Type B pancreatic cell (in vitro differentiated cells): ENCODE results near the gene ZNF831. TPM values are rescaled to one million over a fixed set of nuclear protein-coding genes. Genes with fewer than 3 reads are reported as not detected.
A peak's percentile ranks its signal among the peaks of the same experiment; 100 is the strongest.

Experiments used
- DNase-seq: peaks from one replicate; pipeline ENCODE4 v3.0.0; 2021; ENCODE audit warnings: mixed read lengths; ENCODE audit not compliant: unreplicated experiment; ENCODE audit errors: extremely low spot score
- H3K27ac Mint-ChIP-seq: 2 replicates; pipeline ENCODE4 v1.8.0; 2021; ENCODE audit warnings: mild to moderate bottlenecking, mixed read lengths
- H3K27me3 Mint-ChIP-seq: 2 replicates; pipeline ENCODE4 v1.8.0; 2021; ENCODE audit warnings: mixed read lengths
- H3K36me3 Mint-ChIP-seq: 2 replicates; pipeline ENCODE4 v1.8.0; 2021; ENCODE audit warnings: mixed read lengths
- H3K4me1 Mint-ChIP-seq: one replicate; pipeline ENCODE4 v1.8.0; 2021; ENCODE audit warnings: mixed read lengths; ENCODE audit not compliant: unreplicated experiment
- H3K4me3 Mint-ChIP-seq: 2 replicates; pipeline ENCODE4 v1.8.0; 2021; ENCODE audit warnings: mild to moderate bottlenecking, mixed read lengths
- H3K9me3 Mint-ChIP-seq: 2 replicates; pipeline ENCODE4 v1.8.0; 2021; ENCODE audit warnings: mixed read lengths
- total RNA-seq: library from RNA; stranded (reverse); gene quantifications from 2 replicates; pipeline ENCODE4 v1.2.1, GENCODE V29; 2021; ENCODE audit warnings: low replicate concordance
- TF ChIP-seq, protein P1 (sequence below): fragments of 200-600 bp; sonication (generic); conservative IDR thresholded peaks from 2 replicates; pipeline ENCODE4 v1.5.0; 2021; ENCODE audit warnings: antibody characterized with exemption, mild to moderate bottlenecking

The ZNF831 gene
- total RNA-seq, 1 donor from 2014 or later, result not detected

DNA sequence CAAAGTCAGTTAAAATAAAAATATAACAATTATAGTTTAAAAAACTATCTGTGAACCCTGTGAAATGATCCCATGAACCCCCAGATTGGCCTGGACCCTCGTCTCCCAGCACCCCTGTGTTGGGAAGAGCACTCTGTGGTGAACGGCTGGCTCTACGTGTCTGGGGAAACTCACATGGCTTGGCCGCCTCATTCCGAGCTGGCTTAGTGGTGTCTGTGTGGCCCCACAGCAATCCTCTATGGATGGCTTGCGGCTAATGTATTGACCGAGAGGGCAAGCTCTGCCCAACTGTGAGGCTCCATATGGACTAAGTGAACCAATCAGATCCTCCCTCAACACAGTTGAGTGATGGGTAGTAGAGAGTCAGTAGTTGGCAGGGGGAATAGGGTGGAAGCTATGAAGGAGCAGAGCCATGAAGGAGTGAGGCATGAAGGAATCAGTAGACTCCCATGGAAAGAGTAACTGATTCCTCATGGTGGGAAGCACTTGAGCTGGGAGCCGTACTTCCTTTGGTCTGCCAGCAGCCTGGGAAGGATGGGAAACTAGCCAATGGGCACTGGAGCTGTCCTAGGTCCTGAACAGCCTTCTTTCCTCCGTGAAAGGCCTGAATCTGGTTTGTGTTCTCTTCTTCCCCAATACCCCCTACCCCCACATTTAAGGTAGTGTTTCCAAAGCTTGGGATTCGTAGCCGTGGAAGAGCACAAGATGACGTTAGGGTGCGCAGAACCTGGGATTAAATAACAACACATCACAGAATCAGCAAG lies 21.6 kb upstream of the ZNF831 start:
- TF ChIP-seq, protein P1, sequence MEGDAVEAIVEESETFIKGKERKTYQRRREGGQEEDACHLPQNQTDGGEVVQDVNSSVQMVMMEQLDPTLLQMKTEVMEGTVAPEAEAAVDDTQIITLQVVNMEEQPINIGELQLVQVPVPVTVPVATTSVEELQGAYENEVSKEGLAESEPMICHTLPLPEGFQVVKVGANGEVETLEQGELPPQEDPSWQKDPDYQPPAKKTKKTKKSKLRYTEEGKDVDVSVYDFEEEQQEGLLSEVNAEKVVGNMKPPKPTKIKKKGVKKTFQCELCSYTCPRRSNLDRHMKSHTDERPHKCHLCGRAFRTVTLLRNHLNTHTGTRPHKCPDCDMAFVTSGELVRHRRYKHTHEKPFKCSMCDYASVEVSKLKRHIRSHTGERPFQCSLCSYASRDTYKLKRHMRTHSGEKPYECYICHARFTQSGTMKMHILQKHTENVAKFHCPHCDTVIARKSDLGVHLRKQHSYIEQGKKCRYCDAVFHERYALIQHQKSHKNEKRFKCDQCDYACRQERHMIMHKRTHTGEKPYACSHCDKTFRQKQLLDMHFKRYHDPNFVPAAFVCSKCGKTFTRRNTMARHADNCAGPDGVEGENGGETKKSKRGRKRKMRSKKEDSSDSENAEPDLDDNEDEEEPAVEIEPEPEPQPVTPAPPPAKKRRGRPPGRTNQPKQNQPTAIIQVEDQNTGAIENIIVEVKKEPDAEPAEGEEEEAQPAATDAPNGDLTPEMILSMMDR, result no peak
- no peak for DNase-seq
- peaks cover 10% of the 10 kb centered on the region for H3K4me1 Mint-ChIP-seq
- no peaks in the 10 kb centered on the region for H3K36me3 Mint-ChIP-seq
- H3K27me3 Mint-ChIP-seq, result peaks cover 4% of the 10 kb centered on the region
- no peak overlapping the region for H3K27ac Mint-ChIP-seq
- H3K9me3 Mint-ChIP-seq, result no peaks in the 10 kb centered on the region
- H3K4me3 Mint-ChIP-seq, result no peak overlapping the region

DNA sequence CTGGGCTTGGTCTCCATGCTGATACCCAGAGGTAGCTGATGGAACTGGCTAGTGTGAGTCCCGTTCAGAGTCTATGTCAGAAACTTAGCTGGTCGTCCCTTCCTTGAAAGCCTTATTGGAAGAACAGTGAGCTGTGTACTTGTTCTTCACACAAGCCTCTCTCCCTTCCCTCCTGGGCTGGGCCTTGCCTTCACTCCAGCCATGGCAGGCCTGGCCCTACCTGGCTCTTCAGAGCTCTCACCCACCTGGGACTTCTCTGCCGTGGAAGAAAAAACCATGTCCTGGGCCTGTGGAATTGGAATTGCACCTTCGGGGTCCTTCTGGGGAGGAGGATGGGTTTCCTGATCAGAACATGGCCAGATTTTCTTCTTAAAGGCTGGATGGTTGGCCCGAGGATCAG lies 20.3 kb upstream of the ZNF831 start:
- no peaks in the 10 kb centered on the region for H3K36me3 Mint-ChIP-seq
- no peak overlapping the region for H3K4me3 Mint-ChIP-seq
- H3K9me3 Mint-ChIP-seq, result no peaks in the 10 kb centered on the region
- peaks cover 4% of the 10 kb centered on the region for H3K27me3 Mint-ChIP-seq
- peaks cover 12% of the 10 kb centered on the region for H3K4me1 Mint-ChIP-seq
- TF ChIP-seq, protein P1, result no peak
- no peak for DNase-seq
- no peak overlapping the region for H3K27ac Mint-ChIP-seq

DNA sequence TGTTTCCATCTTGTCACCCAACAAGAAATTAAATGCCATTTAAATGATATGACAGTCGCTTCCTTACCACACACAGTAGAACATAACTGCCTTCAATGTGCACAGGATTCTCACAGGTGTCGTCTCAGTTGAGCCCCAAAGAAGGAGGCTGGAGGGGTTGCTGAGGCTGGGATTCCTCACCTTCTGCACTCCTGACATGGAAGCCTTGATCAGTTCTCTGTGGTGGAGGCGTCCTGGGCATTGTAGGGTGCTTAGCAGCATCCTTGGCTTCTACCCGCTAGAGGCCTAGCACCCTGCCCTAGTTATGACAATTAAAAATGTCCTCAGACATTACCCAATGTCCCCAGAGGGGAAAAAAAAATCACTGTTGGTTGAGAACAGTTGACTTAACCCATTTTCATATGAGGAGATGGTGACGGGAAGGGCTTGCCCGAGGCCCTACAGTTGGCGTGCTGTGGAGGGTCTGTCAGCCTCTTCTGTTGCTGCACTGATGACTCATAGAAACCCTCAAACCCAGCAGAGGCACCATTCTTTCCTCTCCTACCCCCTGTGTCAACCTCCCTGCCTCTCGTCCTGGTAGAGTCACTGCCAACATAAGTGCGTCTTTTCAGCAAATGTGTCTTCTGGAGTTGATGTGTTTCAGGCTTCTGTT lies 19.3 kb upstream of the ZNF831 start:
- H3K36me3 Mint-ChIP-seq, result no peaks in the 10 kb centered on the region
- no peaks in the 10 kb centered on the region for H3K9me3 Mint-ChIP-seq
- peaks cover 4% of the 10 kb centered on the region for H3K27me3 Mint-ChIP-seq
- no peak overlapping the region for H3K4me3 Mint-ChIP-seq
- H3K4me1 Mint-ChIP-seq, result peaks cover 12% of the 10 kb centered on the region
- DNase-seq, result no peak
- TF ChIP-seq, protein P1, result no peak
- H3K27ac Mint-ChIP-seq, result no peak overlapping the region

DNA sequence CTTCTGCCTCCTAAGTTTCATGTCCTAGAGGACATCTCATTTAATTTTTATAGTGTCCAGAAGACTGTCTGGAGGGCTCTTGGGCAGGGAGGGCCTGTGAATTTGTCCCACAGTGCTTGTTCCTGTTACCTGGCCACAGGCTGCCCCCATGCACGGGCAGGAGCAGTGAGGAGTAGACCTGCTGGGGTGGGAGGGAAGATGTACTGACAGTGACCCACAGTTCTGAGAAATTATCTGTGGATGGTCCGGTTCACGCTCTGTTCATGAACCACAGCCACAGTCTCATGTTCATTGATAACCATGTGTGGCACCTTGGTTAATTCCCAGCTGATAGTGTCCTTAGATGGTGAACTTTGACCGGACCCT lies 18.8 kb upstream of the ZNF831 start:
- H3K36me3 Mint-ChIP-seq, result no peaks in the 10 kb centered on the region
- H3K27ac Mint-ChIP-seq, result no peak overlapping the region
- peak; percentile 18 for DNase-seq
- TF ChIP-seq, protein P1, result no peak
- H3K27me3 Mint-ChIP-seq, result peaks cover 4% of the 10 kb centered on the region
- H3K9me3 Mint-ChIP-seq, result no peaks in the 10 kb centered on the region
- no peak overlapping the region for H3K4me3 Mint-ChIP-seq
- peaks cover 12% of the 10 kb centered on the region for H3K4me1 Mint-ChIP-seq

DNA sequence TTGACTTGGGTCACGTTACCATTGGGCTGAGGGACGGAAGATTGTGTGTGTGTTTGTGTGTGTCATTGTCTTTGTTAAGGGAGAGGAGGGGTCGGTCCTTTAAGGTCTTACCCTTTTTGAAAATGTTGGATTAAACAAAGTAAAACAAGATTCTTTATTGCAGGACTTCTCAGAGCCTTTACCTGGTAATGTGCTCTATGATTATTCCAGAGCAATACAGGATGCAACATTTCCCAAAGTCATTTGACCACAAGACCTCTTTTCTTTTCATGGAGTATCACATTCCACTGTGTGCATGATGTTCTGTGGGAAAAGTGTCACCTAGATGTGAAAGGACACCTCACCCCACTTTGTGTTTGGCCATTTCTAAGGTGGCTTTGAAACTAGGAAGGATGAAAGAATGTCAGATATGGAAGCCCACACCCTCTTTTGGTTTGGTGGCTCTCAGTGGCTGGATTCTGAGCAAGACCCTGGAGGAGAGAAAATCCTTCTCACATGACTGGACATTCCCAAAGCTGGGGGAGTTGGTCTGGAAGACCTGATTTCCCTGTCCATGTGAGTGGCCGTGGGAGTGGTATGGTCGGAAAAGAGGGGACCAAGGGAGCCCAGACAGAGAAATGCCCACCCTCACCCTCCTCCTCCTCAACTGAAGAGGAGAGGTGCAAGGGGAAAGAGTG lies 18.2 kb upstream of the ZNF831 start:
- H3K27me3 Mint-ChIP-seq, result peaks cover 4% of the 10 kb centered on the region
- TF ChIP-seq, protein P1, result no peak
- DNase-seq, result peak; percentile 4
- H3K36me3 Mint-ChIP-seq, result no peaks in the 10 kb centered on the region
- no peak overlapping the region for H3K27ac Mint-ChIP-seq
- no peak overlapping the region for H3K4me3 Mint-ChIP-seq
- no peaks in the 10 kb centered on the region for H3K9me3 Mint-ChIP-seq
- H3K4me1 Mint-ChIP-seq, result peaks cover 17% of the 10 kb centered on the region
